ENCODE data around the gene TESK2.
"Not testable (repeated sequence)": the region's sequence is repeated elsewhere in the genome, so short reads cannot be mapped to it uniquely, and the experiment has no call there.

- TF ChIP-seq CTCF, POLR2A (IDR thresholded peaks at IDR 0.05): not testable (repeated sequence)
Measured at GRCh38 chr1:45467353-45467752, 23.6 kb downstream of the TESK2 start.

All from heart left ventricle (tissue), 13 donors.